NT2/D1 (cell line): ENCODE measurements around the gene TMEM115.

Experiments used
- SUZ12 ChIP-seq: IDR thresholded peaks from 2 replicates; pipeline ENCODE4 v1.6.1; 2011; ENCODE audit not compliant: insufficient read length, insufficient read depth; ENCODE audit errors: extremely low read depth
- YY1 ChIP-seq: IDR thresholded peaks from 2 replicates; pipeline ENCODE4 v1.6.1; 2011; ENCODE audit not compliant: insufficient read length, insufficient read depth
- ZNF274 ChIP-seq: IDR thresholded peaks from 2 replicates; pipeline ENCODE4 v1.6.1; 2011; ENCODE audit warnings: mild to moderate bottlenecking, low read depth, low read length

GRCh38 chr3:50355829-50356552 is 3.3 kb downstream of the TMEM115 start:
- TF ChIP-seq ZNF274 (no peak), YY1 (no peak), SUZ12 (no peak)
